K562 (cell line): ENCODE data around the gene XIRP1. TPM values are rescaled to one million over a fixed set of nuclear protein-coding genes. Genes with fewer than 3 reads are reported as not detected.

Experiments used
- CCNT2 ChIP-seq: IDR thresholded peaks from 2 replicates; pipeline ENCODE4 v1.6.1; 2011; ENCODE audit warnings: borderline replicate concordance, low read depth, mild to moderate bottlenecking, moderate library complexity, mixed read lengths, low read length; ENCODE audit not compliant: insufficient read length; ENCODE audit errors: extremely low read depth
- CREB1 ChIP-seq, 2 experiments: sonication (generic) in 1 of 2; formaldehyde crosslinking in 1 of 2; IDR thresholded peaks; 2 replicates each; pipeline versions ENCODE4 v1.6.1 to v1.8.0; 2012 to 2022; ENCODE audit warnings: inconsistent platforms in 1 of 2, mild to moderate bottlenecking in 1 of 2, missing genetic modification reagents in 1 of 2, moderate library complexity in 1 of 2
- EP400 ChIP-seq: fragments of 450-650 bp; IDR thresholded peaks from 2 replicates; pipeline ENCODE4 v1.6.1; 2017; ENCODE audit warnings: antibody characterized with exemption, mild to moderate bottlenecking, moderate library complexity
- GTF2E2 ChIP-seq: fragments of 200-800 bp; sonication (Bioruptor generic); IDR thresholded peaks from 2 replicates; pipeline ENCODE4 v1.6.1; 2016; ENCODE audit warnings: missing genetic modification characterization, missing compliant biosample characterization
- HDAC8 ChIP-seq: fragments of 450-650 bp; IDR thresholded peaks from 2 replicates; pipeline ENCODE4 v1.6.1; 2016; ENCODE audit warnings: mild to moderate bottlenecking, missing genetic modification characterization, moderate library complexity, missing compliant biosample characterization
- HIVEP1 ChIP-seq: fragments of 250-450 bp; sonication (Bioruptor Pico); IDR thresholded peaks from 2 replicates; pipeline ENCODE4 v1.4.0; 2020; ENCODE audit warnings: mild to moderate bottlenecking
- HMGN3 ChIP-seq: IDR thresholded peaks from 2 replicates; pipeline ENCODE4 v1.6.1; 2011; ENCODE audit warnings: borderline replicate concordance, low read depth, mild to moderate bottlenecking, mixed read lengths, low read length; ENCODE audit not compliant: insufficient read length; ENCODE audit errors: extremely low read depth
- HNRNPH1 ChIP-seq: fragments of 200-400 bp; formaldehyde crosslinking; optimal IDR thresholded peaks from 2 replicates; pipeline ENCODE3; 2017; ENCODE audit warnings: low read depth, mild to moderate bottlenecking, low read length, moderate library complexity
- JUN ChIP-seq, 2 experiments: sonication (generic) in 1 of 2; formaldehyde crosslinking in 1 of 2; IDR thresholded peaks; 2 replicates each; pipeline versions ENCODE4 v1.6.1 to v1.8.0; 2012 to 2022; ENCODE audit warnings: borderline replicate concordance in 2 of 2, mild to moderate bottlenecking in 2 of 2, improper control_type of control experiment in 1 of 2, low read depth in 1 of 2, low read length in 1 of 2, missing genetic modification reagents in 1 of 2
- KDM1A ChIP-seq, 2 experiments: fragments of 450-650 bp; IDR thresholded peaks; 2 replicates each; pipeline ENCODE4 v1.6.1; 2016; ENCODE audit warnings: mild to moderate bottlenecking in 2 of 2
- KDM4B ChIP-seq, 2 experiments: fragments of 450-650 bp in 1 of 2; sonication (generic) in 1 of 2; IDR thresholded peaks; 2 replicates each; pipeline ENCODE4 v1.6.1; 2016 to 2017; ENCODE audit warnings: borderline replicate concordance in 2 of 2, antibody characterized with exemption in 1 of 2, low read depth in 1 of 2, mild to moderate bottlenecking in 1 of 2
- NONO ChIP-seq, 2 experiments: fragments of 200-400 bp in 1 of 2; fragments of 450-650 bp in 1 of 2; formaldehyde crosslinking in 1 of 2; IDR thresholded peaks; 2 replicates each; pipeline ENCODE4 v1.6.1; 2017; ENCODE audit warnings: low read depth in 2 of 2, mild to moderate bottlenecking in 2 of 2, moderate library complexity in 2 of 2, low read length in 1 of 2
- NR2C2 ChIP-seq, 2 experiments: fragments of 200-800 bp in 1 of 2; sonication (Bioruptor generic) in 1 of 2; sonication (generic) in 1 of 2; formaldehyde crosslinking in 1 of 2; IDR thresholded peaks; 2 replicates each; pipeline versions ENCODE4 v1.6.1 to v1.8.0; 2016 to 2022; ENCODE audit warnings: mild to moderate bottlenecking in 1 of 2, missing compliant biosample characterization in 1 of 2, missing genetic modification characterization in 1 of 2, missing genetic modification reagents in 1 of 2
- POLR2AphosphoS2 ChIP-seq: IDR thresholded peaks from 2 replicates; pipeline ENCODE4 v1.6.1; 2012; ENCODE audit warnings: low read length, improper control_type of control experiment
- POLR2AphosphoS5 ChIP-seq: IDR thresholded peaks from 2 replicates; pipeline ENCODE4 v1.6.1; 2011; ENCODE audit warnings: mild to moderate bottlenecking, low read depth, low read length, moderate library complexity; ENCODE audit not compliant: control insufficient read depth, insufficient read depth
- RBFOX2 ChIP-seq: fragments of 200-400 bp; formaldehyde crosslinking; IDR thresholded peaks from 2 replicates; pipeline ENCODE4 v1.6.1; 2017; ENCODE audit warnings: low read depth, mild to moderate bottlenecking, low read length, moderate library complexity
- SMAD1 ChIP-seq: fragments of 150-350 bp; IDR thresholded peaks from 2 replicates; pipeline ENCODE4 v1.6.1; 2014; ENCODE audit warnings: low read length, low read depth; ENCODE audit not compliant: partially characterized antibody
- SP1 ChIP-seq: sonication (generic); formaldehyde crosslinking; IDR thresholded peaks from 2 replicates; pipeline ENCODE4 v1.8.1; 2022; ENCODE audit warnings: mild to moderate bottlenecking, missing genetic modification reagents
- STAG1 ChIP-seq: sonication (generic); formaldehyde crosslinking; IDR thresholded peaks from 2 replicates; pipeline ENCODE4 v1.5.0; 2020; ENCODE audit warnings: missing genetic modification reagents, borderline replicate concordance
- SUPT5H ChIP-seq: fragments of 450-650 bp; IDR thresholded peaks from 2 replicates; pipeline ENCODE4 v1.6.1; 2016
- TBL1XR1 ChIP-seq, 2 experiments: IDR thresholded peaks; 2 replicates each; pipeline ENCODE4 v1.6.1; 2012; ENCODE audit warnings: improper control_type of control experiment in 2 of 2, low read length in 2 of 2, mild to moderate bottlenecking in 1 of 2
- ZBTB11 ChIP-seq, 3 experiments: fragments of 200-800 bp in 1 of 3; fragments of 250-450 bp in 1 of 3; fragments of 450-650 bp in 1 of 3; sonication (Bioruptor Pico) in 1 of 3; sonication (Bioruptor generic) in 1 of 3; formaldehyde crosslinking in 1 of 3; IDR thresholded peaks; 2 replicates each; pipeline versions ENCODE4 v1.6.1 to v1.8.0; 2016 to 2022; ENCODE audit warnings: mild to moderate bottlenecking in 2 of 3, missing genetic modification characterization in 2 of 3, missing compliant biosample characterization in 1 of 3, moderate library complexity in 1 of 3
- ZNF311 ChIP-seq: fragments of 250-450 bp; sonication (Bioruptor Pico); IDR thresholded peaks from 2 replicates; pipeline ENCODE4 v1.4.0; 2020; ENCODE audit warnings: mild to moderate bottlenecking, moderate library complexity
- polyA plus RNA-seq, 8 experiments: library from polyadenylated mRNA; depleted of rRNA in 4 of 8; stranded (reverse) in 5 of 8; unstranded in 3 of 8; fragments of >200 nt; fragmentation: Nextera tagmentation in 2 of 8; fragmentation: Illumina TruSeq in 1 of 8; extraction: Ambion mirVana in 2 of 8; extraction: Trizol in 1 of 8; gene quantifications; 2 replicates each; pipeline versions ENCODE4 v1.2.1 to v1.2.3, GENCODE V29; 2011 to 2014; ENCODE audit warnings: inconsistent platforms in 1 of 8, missing spikeins in 1 of 8
- total RNA-seq, 7 experiments: library from RNA; depleted of rRNA in 6 of 7; stranded (reverse); fragments of >200 nt in 6 of 7; fragmentation: Illumina TruSeq in 2 of 7; extraction: Trizol in 2 of 7; gene quantifications; 2 replicates each; pipeline versions ENCODE4 v1.2.1 to v1.2.3, GENCODE V29; 2011 to 2021; ENCODE audit warnings: low replicate concordance in 1 of 7

The XIRP1 gene
- total and polyA plus RNA-seq, 9 of the 15 experiments (the other 6 are each of a cell fraction or from before 2014, with no cell fraction given): 0.03 to 0.27 (median 0.08) TPM; not detected in 3

- TF ChIP-seq TBL1XR1 (IDR thresholded peaks at IDR 0.05; ENCODE audit: low read length in 2 of 2) (peak in 1 of 2 experiments; percentile 90; a peak in 2 of 4 replicates), ZNF311 (0 out of 2 replicates have a peak, but pooled peaks have one; percentile 41), HMGN3 (peak; percentile 70), SP1 (peak; percentile 32; the same call in 1 of the 2 replicates), SMAD1 (no peak), NR2C2 (CRISPR knock-in tag; IDR thresholded peaks at IDR 0.05) (no peak), NR2C2 (tag; IDR thresholded peaks at IDR 0.05) (peak; percentile 84), CREB1 (IDR thresholded peaks at IDR 0.05) (peak; percentile 92), CREB1 (CRISPR knock-in tag; IDR thresholded peaks at IDR 0.05) (peak; percentile 78; the same call in 1 of the 2 replicates), JUN (IDR thresholded peaks at IDR 0.05; ENCODE audit: borderline replicate concordance, low read depth, low read length) (peak; percentile 94), JUN (CRISPR knock-in tag; IDR thresholded peaks at IDR 0.05; ENCODE audit: borderline replicate concordance) (no peak), ZBTB11 (CRISPR knock-in tag; IDR thresholded peaks at IDR 0.05) (peak in 1 of 3 experiments; percentile 58; a peak in 1 of 6 replicates), EP400 (peak; percentile 28; the same call in 1 of the 2 replicates), POLR2AphosphoS5 (peak; percentile 53), SUPT5H (peak; percentile 68), KDM4B (IDR thresholded peaks at IDR 0.05; ENCODE audit: borderline replicate concordance in 2 of 2, low read depth in 1 of 2) (peak in 1 of 2 experiments; percentile 33; a peak in 1 of 4 replicates), GTF2E2 (tag) (peak; percentile 53; the same call in 1 of the 2 replicates), RBFOX2 (peak; percentile 91), POLR2AphosphoS2 (peak; percentile 45; the same call in 1 of the 2 replicates), NONO (IDR thresholded peaks at IDR 0.05; ENCODE audit: low read depth in 2 of 2, low read length in 1 of 2) (0 out of 4 replicates have a peak, but pooled peaks of 1 of the 2 experiments have one; percentile 32), HIVEP1 (CRISPR knock-in tag) (0 out of 2 replicates have a peak, but pooled peaks have one; percentile 40), HDAC8 (no peak), KDM1A (IDR thresholded peaks at IDR 0.05) (0 out of 4 replicates have a peak, but pooled peaks of 1 of the 2 experiments have one; percentile 27), HNRNPH1 (no peak), STAG1 (no peak), CCNT2 (peak; percentile 53)
Observed at GRCh38 chr3:39177708-39178332, 14.6 kb downstream of the XIRP1 start (continued).
